Kidney (tissue), 14 donors: ENCODE results near the gene NUP214. TPM values are rescaled to one million over a fixed set of nuclear protein-coding genes. Genes with fewer than 3 reads are reported as not detected.

Source experiments
- DNase-seq, 5 donors: peaks; one replicate each; pipeline ENCODE4 v3.0.0-alpha.2; 2013 to 2020
- FAIRE-seq: peaks from 2 replicates; lab custom pipeline; 2012; peaks lifted over from hg19 to GRCh38; lab: Jason Lieb, UNC
- H3K27ac ChIP-seq, 2 donors: one replicate each; pipeline ENCODE4 v1.7.0; 2013; ENCODE audit warnings: low read depth in 2 of 2, low read length in 2 of 2, inconsistent platforms in 1 of 2
- H3K27me3 ChIP-seq: one replicate; pipeline ENCODE4 v1.7.1; 2013; ENCODE audit warnings: low read length, inconsistent platforms; ENCODE audit not compliant: control insufficient read depth, insufficient read depth
- H3K36me3 ChIP-seq, 3 donors: one replicate each; pipeline versions ENCODE4 v1.7.0 to v1.7.1; 2013; ENCODE audit warnings: low read length in 3 of 3, control low read depth in 1 of 3, inconsistent platforms in 1 of 3; ENCODE audit not compliant: insufficient read depth in 3 of 3, control insufficient read depth in 2 of 3
- H3K4me1 ChIP-seq, 3 donors: one replicate each; pipeline versions ENCODE4 v1.7.0 to v1.7.1; 2013; ENCODE audit warnings: low read length in 3 of 3, inconsistent platforms in 1 of 3, low read depth in 1 of 3; ENCODE audit not compliant: control insufficient read depth in 2 of 3, insufficient read depth in 2 of 3
- H3K4me3 ChIP-seq, 3 donors: one replicate each; pipeline versions ENCODE4 v1.7.0 to v1.8.1; 2013; ENCODE audit warnings: low read length in 3 of 3, control low read depth in 1 of 3, inconsistent platforms in 1 of 3
- H3K9ac ChIP-seq, 3 donors: one replicate each; pipeline versions ENCODE4 v1.7.0 to v1.7.1; 2013; ENCODE audit warnings: low read length in 3 of 3, control low read depth in 1 of 3, inconsistent platforms in 1 of 3
- H3K9me3 ChIP-seq, 3 donors: one replicate each; pipeline versions ENCODE4 v1.7.0 to v1.7.1; 2013; ENCODE audit warnings: low read length in 3 of 3, control low read depth in 1 of 3, inconsistent platforms in 1 of 3; ENCODE audit not compliant: control insufficient read depth in 2 of 3, insufficient read depth in 1 of 3
- CTCF ChIP-seq: IDR thresholded peaks from 3 replicates; pipeline ENCODE4 v1.5.1; 2012; ENCODE audit warnings: mild to moderate bottlenecking, moderate library complexity, borderline replicate concordance; ENCODE audit not compliant: insufficient read depth; ENCODE audit errors: extremely low read depth
- intact Hi-C: fragments of 100-400 bp; cut with DNase I; formaldehyde crosslinking; loops from one replicate; pipeline ENCODE4 v1.11.1; 2022
- polyA plus RNA-seq: library from polyadenylated mRNA; stranded (reverse); fragments of 350-450 nt; fragmentation: Illumina TruSeq; extraction: RNeasy Lipid Tissue Mini Kit (QIAGEN cat#74804); gene quantifications from one replicate; pipeline ENCODE4 v1.2.3, GENCODE V29; 2014; ENCODE audit warnings: low read depth, low replicate concordance; ENCODE audit not compliant: insufficient read depth
- total RNA-seq: library from RNA; stranded (reverse); fragmentation: NEBNext Ultra II Directional; extraction: Animal tissue kit (Norgen Biotek cat#: 25700); gene quantifications from one replicate; pipeline ENCODE4 v1.2.1, GENCODE V29; 2021
- donor health status: control.
- donor health status: control.
- donor health status: control.
- donor health status: control.
- donor health status: control.
- donor health status: DM: yes; HTN: yes; CAD: no.
- donor health status: Normal renal cell carcinoma (clear cell type).

The NUP214 gene
- total and polyA plus RNA-seq, 2 donors from 2014 or later, result 28.4 to 75.3 TPM

GRCh38 chr9:131236761-131237160 lies 111.4 kb downstream of the NUP214 start:
- peaks cover 0 to 19% (median 18%) of the 10 kb centered on the region in 3 donors for H3K36me3 ChIP-seq
- no peak for TF ChIP-seq CTCF
- H3K9me3 ChIP-seq, result no peaks in the 10 kb centered on the region
- no peak overlapping the region for H3K4me3 ChIP-seq
- DNase-seq (peak in 1 of 5 donors; percentile 8), FAIRE-seq (no peak)
- H3K27me3 ChIP-seq, result no peaks in the 10 kb centered on the region
- H3K9ac ChIP-seq, result no peak overlapping the region
- peaks cover 0 to 3% (median 0%) of the 10 kb centered on the region in 3 donors for H3K4me1 ChIP-seq
- intact Hi-C loops, result no loop called here
- H3K27ac ChIP-seq, result no peak overlapping the region

GRCh38 chr9:131237291-131237690 lies 111.9 kb downstream of the NUP214 start:
- TF ChIP-seq CTCF, result no peak
- peak in 1 of 5 donors; percentile 46 for DNase-seq
- intact Hi-C loops, result no loop called here
- Histone ChIP-seq H3K4me1 (peaks cover 0 to 3% (median 0%) of the 10 kb centered on the region in 3 donors), H3K4me3 (no peak overlapping the region), H3K36me3 (peaks cover 0 to 14% (median 13%) of the 10 kb centered on the region in 3 donors), H3K9me3 (no peaks in the 10 kb centered on the region), H3K9ac (no peak overlapping the region), H3K27me3 (no peaks in the 10 kb centered on the region), H3K27ac (no peak overlapping the region)
- no peak for FAIRE-seq

- Histone ChIP-seq H3K4me1 (peaks cover 0 to 3% (median 0%) of the 10 kb centered on the region in 3 donors), H3K27me3 (no peaks in the 10 kb centered on the region), H3K9ac (peak overlapping the region in 1 of 3 donors; percentile 24), H3K9me3 (no peaks in the 10 kb centered on the region), H3K27ac (no peak overlapping the region), H3K36me3 (peaks cover 0 to 11% (median 10%) of the 10 kb centered on the region in 3 donors), H3K4me3 (no peak overlapping the region)
- intact Hi-C loops, result no loop called here
- DNase-seq (peak in 4 of 5 donors; percentile 37 to 87 (median 62)), FAIRE-seq (no peak)
- no peak for TF ChIP-seq CTCF
Observed at GRCh38 chr9:131237931-131238401, 112.6 kb downstream of the NUP214 start.
